Stimulated activated CD8-positive, alpha-beta memory T cell treated with anti-CD3 and anti-CD28 coated beads, Interleukin-2, amount 100 ng/mL, for 48 hours (primary cell): ENCODE data around the gene CCDC181.
"Not testable (repeated sequence)": the region's sequence is repeated elsewhere in the genome, so short reads cannot be mapped to it uniquely, and the experiment has no call there.

Experiments used
- DNase-seq, 2 donors: peaks; one replicate each; pipeline ENCODE4 v3.0.0-alpha.2; 2020; ENCODE audit warnings: low read depth in 2 of 2

Gene CCDC181

DNA sequence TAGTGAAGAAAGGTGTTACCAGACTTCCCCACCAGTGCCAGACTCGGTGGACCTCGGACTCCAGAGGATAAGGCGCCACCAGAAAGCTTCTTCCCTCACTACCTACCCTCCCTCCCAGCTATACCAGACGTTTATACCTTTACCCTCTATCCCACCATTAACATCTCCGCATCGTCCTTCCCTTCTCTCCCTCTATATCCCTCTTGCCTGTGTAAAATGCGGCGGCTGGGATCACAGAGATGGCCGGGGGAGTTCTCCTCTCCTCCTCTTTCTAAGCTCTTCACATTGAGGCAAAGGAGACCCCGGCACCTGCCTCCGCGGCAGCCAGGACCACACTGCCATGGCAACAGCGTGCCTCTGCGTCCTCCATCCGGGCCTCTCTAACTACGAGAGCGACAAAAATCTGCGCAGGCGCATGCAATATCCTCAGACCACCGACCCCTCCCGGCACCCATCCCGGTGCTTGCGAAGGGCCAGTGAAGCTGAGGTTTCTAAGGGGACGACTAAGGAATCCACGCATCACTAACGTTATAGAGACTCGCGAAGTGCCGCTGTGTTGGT, at the start of gene CCDC181:
TSS of gene CCDC181 (minus strand) at position 394 of the 561 bp plus-strand sequence. CDS start 2,547 bp downstream, outside the sequence.
- DNase-seq: peak; percentile 54 to 55

DNA sequence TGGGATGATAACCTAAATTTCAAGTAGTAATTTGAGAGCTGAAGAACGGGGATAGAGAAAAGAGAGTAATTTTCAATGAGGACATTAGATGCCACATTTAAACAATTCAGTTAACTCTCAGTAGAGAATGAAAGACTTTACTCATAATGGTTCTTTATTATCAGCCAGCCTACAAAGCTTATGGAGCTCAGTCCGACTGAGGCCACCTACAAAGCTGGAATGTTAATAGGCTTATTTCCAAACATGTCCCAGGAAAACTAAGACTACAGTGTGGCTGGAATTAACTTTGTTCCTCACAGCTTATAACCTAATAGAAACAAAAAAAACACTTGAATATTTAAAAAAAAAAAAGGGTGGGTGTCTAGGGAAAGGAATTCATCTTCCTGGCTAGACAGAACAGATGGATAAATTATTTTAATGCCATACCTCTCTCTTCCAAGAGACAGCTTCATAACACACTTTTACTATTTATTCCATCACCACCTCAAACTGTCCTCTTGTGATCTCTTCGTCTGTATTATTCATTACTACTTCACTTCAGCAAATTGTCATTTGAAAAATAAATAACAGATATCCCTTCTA, 48.6 kb upstream of the CCDC181 start:
- DNase-seq: no peak

DNA sequence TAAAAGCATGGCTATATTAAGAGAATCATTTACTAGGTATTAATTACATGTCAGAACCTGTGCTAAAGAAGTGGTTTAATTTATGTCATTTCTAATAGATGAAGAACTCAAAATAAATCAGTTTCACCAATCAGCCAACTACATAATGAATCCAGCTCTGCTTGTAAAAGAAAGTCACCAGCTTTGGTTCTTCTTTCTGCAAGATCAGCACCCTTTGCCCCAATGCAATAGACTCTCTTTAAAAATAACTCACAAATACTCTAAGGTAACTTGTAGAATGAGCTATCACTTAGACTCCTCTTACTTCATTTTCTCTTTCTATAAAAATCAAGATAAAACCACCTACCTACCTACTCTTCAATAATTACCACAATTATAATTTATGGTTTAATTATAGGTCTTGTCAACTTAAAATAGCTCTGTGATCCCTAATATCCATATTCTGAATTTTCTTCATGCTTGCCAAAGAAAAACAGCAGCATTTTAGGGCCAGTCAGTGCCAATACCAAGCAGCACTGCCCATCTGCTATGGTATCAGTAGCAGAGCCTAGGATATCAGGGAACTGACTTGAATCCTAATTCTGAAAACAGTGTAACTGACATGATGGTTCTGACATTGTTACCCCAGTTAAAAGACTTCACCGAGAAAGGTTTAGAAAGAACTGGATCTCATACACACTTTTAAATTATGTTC, 47.2 kb upstream of the CCDC181 start:
- no peak for DNase-seq

- no peak for DNase-seq
These were observed 46.1 kb upstream of the CCDC181 start for GRCh38 chr1:169473347-169473746.

DNA sequence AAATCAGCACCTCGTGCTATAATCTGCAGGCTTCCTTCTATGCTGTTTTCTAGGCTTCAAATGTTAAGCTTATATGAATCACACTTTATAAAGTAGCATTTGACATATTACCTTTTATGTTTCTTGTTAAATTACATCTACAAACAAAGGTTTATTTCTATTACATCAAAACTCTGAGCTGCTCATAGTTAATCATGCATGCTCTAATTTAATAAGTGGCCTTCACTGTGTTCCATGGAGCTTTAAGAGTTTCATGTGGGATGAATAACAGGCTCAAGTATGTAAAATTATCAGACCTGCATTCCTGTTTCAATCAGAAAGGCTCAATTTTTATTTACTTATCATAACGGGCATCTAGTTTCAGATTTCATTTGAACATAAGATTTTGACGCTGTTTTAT, 45.5 kb upstream of the CCDC181 start:
- no peak for DNase-seq

DNA sequence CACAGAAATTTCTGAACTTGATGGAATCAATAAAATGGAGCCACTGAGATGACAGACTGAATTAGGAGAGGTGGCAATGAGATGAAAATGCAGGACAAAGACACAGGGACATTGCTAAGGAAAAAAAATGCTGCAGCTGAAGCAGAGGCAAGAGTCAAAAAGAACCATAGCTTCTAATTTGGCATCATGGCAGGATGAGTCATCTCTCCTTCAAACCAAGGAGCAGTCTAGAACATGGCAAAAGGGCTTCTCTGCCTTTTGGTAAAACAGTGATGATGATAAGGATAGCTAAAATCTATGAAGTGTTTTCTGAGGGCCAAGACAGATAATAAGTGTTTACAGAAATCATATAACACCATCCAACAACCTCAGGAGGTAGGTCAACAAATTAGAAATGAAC, 41.7 kb upstream of the CCDC181 start:
- no peak for DNase-seq

- no peak for DNase-seq
These were observed 39.3 kb upstream of the CCDC181 start for GRCh38 chr1:169466259-169467230.

DNA sequence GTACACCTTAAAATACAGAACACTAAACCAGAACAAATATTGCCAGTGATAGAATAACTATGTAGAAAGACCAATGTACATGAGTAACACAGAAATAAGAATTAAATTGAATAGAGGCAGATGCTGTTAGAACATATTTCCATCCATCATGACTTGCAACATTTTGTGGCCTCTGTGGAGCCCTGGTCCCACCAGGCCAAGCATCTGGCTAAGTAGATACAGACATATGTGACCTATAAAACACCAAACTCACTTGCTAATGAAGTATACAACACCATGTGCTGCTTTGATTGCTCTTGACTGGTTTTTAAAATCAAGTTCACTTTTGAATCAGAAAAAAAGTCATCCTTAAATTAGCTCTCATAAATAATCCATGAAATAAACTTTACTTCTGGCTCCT, 38.0 kb upstream of the CCDC181 start:
- no peak for DNase-seq

DNA sequence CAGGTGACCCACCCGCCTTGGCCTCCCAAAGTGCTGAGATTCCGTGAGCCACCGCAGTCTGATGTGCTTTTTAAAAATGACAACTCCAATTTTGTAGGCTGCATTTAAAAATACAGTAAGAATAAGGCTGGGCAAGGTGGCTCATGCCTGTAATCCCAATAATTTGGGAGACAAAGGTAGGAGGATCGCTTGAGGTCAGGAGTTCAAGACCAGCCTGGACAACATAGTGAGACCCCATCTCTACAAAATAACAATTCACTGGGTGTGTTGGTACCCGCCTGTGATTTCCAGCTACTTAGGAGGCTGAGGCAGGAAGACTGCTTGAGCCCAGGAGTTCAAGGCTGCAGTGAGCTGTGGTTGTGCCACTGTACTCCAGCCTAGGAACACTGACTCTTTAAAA, 35.1 kb upstream of the CCDC181 start:
- no peak for DNase-seq

GRCh38 chr1:169461390-169462000, 34.2 kb upstream of the CCDC181 start:
- DNase-seq: no peak

- no peak for DNase-seq
These were observed 33.0 kb upstream of the CCDC181 start for GRCh38 chr1:169460191-169460833.

DNA sequence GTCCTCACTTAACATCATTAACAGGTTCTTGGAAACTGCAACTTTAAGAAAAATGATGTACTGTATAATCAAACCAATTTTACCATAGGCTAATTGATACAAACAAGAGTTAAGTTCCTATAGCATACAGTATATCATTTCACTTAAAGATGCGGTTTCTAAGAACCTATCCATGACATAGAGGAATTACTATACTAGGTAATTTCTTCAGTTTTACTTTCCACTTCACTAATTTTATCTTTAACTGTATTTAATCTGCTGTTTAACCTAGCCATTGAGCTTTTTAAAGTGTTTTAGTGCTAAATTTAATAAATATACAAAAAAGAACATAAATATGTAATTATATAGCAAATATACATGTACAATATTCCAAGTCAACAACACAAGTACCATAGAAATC, 30.2 kb upstream of the CCDC181 start:
- no peak for DNase-seq

DNA sequence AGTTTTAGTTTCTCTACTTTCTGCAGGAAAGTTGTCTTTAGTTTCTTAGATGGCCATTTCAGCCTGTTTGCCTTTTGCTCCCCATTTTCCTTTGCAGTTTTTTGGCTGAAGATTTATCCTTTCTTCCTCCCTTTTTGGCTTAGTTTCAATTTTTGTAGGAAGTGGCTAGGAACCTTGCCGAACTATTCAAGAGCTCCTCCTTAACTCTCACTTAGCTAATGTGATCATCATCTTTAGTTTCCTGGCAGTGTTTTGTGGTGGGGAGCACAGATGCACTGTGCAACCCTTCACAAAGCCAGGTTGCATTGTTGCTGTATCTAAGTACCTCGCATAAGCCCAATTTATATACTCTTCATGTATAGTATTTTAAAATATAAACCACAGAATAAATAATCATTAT, 28.8 kb upstream of the CCDC181 start:
- no peak for DNase-seq

DNA sequence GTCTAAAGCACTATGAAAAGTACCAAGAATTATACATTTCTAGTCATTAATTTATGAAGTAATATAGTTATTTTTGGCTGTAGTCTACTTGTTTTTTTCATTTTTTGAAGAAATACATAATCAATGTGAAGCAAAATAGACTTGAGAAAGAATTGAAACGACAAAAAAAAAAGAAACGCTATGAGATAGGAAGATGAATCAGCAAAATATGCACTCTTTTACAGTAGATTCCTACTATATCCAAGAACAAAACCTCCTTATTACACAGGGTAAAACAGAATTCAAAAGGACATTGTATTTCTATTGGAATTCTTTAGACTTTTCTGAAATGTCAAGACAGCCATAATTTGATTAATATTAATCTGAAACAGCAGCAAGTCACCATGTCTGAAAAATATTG, 25.6 kb upstream of the CCDC181 start:
- no peak for DNase-seq

DNA sequence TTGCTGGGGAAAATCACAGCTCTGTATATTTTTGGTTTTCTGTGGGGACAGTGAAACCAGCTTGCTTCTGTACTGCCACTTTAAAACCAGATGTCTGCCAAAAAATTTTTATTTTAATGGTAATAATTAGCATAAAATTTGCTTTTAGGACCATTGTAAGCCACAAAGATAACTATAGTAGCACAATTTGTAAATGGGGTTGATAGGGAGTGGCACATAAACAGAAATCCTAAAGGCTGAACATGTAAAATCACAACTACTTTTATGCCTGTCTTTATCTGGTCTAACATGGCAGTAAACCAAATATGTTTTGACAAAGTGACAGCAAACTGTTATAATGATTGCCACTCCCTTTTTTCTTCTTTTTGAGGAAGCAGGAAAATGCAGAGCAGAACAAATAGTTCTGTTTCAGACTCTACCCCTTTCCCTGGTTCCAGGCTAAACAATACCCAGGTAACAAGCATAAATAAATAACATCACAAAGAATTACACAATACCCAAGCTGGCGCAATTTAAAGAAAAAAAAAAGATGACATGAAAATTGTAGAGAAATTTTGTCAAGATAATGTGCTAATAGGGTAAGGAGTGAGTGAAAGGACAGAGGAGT, 24.0 kb upstream of the CCDC181 start:
- no peak for DNase-seq

- no peak for DNase-seq
These were observed 16.6 kb upstream of the CCDC181 start for GRCh38 chr1:169443923-169444322.

DNA sequence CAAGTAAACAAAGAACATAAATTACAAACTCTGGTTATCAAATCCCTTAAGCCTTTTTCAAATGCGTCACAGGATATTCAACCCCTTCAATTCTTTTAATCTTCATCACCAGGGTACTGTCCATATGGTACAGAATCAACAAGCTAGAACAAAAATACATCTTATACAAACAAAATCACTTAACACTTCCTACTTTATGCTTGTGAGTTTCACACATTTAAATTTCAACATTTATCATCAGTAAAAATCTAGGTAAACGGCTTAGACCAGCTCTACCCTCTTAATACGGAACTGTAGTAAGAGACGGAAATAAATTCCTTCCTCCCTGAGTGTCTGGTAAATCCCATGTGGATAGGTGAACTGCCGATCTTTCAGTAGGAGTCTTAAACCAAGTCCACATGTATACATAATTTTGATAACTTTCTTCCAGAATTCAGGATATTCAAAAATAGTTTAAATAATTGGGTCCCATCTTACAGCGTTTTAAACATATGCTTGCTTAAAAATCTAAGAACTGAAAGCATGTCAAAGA, 1.0 kb downstream of the CCDC181 start:
- DNase-seq: no peak

DNA sequence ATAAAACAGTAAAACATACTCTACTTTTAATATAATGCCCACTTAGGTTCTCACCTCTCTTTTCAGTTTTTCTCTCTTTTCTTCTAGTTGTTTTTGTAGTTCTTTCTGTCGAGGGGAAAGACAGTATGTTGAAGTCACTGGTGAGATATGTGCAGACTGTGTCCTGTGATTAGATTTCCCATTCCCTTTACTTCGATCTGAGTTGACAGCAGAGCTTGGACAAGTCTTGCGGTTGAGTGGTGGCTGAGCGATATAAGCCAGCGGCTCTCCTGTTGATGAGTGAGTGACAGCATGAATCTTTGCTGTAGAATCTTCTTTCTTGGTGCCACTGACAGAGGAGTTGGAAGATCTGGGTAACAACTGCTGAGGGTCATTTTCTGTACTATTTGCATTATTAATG, 6.0 kb downstream of the CCDC181 start:
- no peak for DNase-seq

- no peak for DNase-seq
These were observed 12.3 kb downstream of the CCDC181 start for GRCh38 chr1:169414952-169415351.

DNA sequence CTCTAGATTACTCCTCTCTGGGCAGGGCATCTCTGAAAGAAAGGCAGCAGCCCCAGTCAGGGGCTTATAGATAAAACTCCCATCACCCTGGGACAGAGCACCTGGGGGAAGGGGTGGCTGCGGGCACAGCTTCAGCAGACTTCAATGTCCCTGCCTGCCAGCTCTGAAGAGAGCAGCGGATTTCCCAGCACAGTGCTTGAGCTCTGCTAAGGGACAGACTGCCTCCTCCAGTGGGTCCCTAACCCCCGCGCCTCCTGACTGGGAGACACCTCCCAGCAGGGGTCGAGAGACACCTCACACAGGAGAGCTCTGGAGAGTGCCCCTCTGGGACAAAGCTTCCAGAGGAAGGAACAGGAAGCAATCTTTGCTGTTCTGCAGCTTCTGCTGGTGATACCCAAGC, 18.9 kb downstream of the CCDC181 start:
- DNase-seq: not testable (repeated sequence)

- not testable (repeated sequence) for DNase-seq
These were observed 24.7 kb downstream of the CCDC181 start for GRCh38 chr1:169402578-169402977.
